Measurements from ENCODE around the gene GIMAP2.

- no peak for TF ChIP-seq CTCF (IDR thresholded peaks at IDR 0.05)
- TF ChIP-seq POLR2AphosphoS5 (IDR thresholded peaks at IDR 0.05; ENCODE audit: insufficient read depth in 1 of 2, low read depth in 1 of 2): no peak
Measured at GRCh38 chr7:150742286-150742968, 56.9 kb downstream of the GIMAP2 start.
